Erythroblast (primary cell): Measurements from ENCODE around the gene RAB39B.

Source experiments
- GATA1 ChIP-seq: IDR thresholded peaks from 2 replicates; pipeline ENCODE4 v1.6.1; 2011; ENCODE audit warnings: low read depth, mild to moderate bottlenecking, control low read depth, low read length, moderate library complexity
- POLR2A ChIP-seq: IDR thresholded peaks from 2 replicates; pipeline ENCODE4 v1.6.1; 2011; ENCODE audit warnings: mild to moderate bottlenecking, low read length

- no peak for TF ChIP-seq POLR2A
- TF ChIP-seq GATA1, result no peak
Observed at GRCh38 chrX:155313766-155314165, 49.5 kb upstream of the RAB39B start.
